IMR-90 (cell line): ENCODE measurements around the gene STARD6. TPM values are rescaled to one million over a fixed set of nuclear protein-coding genes. Genes with fewer than 3 reads are reported as not detected.

Experiments used
- ATAC-seq: fragments of 200-7000 bp; cut with Tn5 transposase; 2 replicates; pipeline ENCODE4 v1.9.1; 2020; ENCODE audit warnings: low read depth, mild to moderate bottlenecking, moderate library complexity
- BruUV-seq: library from RNA; stranded (reverse); fragments of 400-500 nt; replicated peaks from 2 replicates; lab custom pipeline; 2021; lab: Mats Ljungman, UMichigan
- CTCF ChIA-PET: fragments of 300-600 bp; formaldehyde crosslinking; extraction: SDS; loops from one replicate; lab custom pipeline; 2021; ENCODE audit warnings: antibody characterized with exemption; lab: Yijun Ruan, JAX
- POLR2A ChIA-PET: fragments of 300-600 bp; sonication (Branson Sonifier 250); formaldehyde crosslinking; loops from one replicate; lab custom pipeline; 2022; ENCODE audit warnings: antibody characterized with exemption; ENCODE audit not compliant: unreplicated experiment; lab: Charles Lee
- DNase-seq: peaks from one replicate; pipeline ENCODE4 v3.0.0; 2013
- H2AFZ ChIP-seq: replicated peaks from 2 replicates; pipeline ENCODE3; 2013; ENCODE audit warnings: low read length, mild to moderate bottlenecking; ENCODE audit not compliant: poor library complexity
- H2AK5ac ChIP-seq: 2 replicates; pipeline ENCODE4 v1.6.1; 2013; ENCODE audit warnings: low read depth, low read length, inconsistent platforms
- H2AK9ac ChIP-seq: replicated peaks from 2 replicates; pipeline ENCODE3; 2013; ENCODE audit warnings: mild to moderate bottlenecking, low read depth, low read length, moderate library complexity; ENCODE audit not compliant: poor library complexity
- H2BK120ac ChIP-seq: 2 replicates; pipeline ENCODE4 v1.6.1; 2013; ENCODE audit warnings: low read depth, low read length, inconsistent platforms
- H2BK15ac ChIP-seq: 3 replicates; pipeline ENCODE4 v1.6.1; 2013; ENCODE audit warnings: low read depth, low read length, inconsistent platforms
- H2BK20ac ChIP-seq: 2 replicates; pipeline ENCODE4 v1.6.1; 2013; ENCODE audit warnings: low read depth, mild to moderate bottlenecking, inconsistent platforms, low read length, moderate library complexity
- H2BK5ac ChIP-seq: 2 replicates; pipeline ENCODE4 v1.6.1; 2013; ENCODE audit warnings: mild to moderate bottlenecking, low read depth, low read length, inconsistent platforms; ENCODE audit not compliant: poor library complexity, severe bottlenecking
- H3K14ac ChIP-seq: replicated peaks from 2 replicates; pipeline ENCODE4 v1.6.1; 2013; ENCODE audit warnings: low read depth, low read length, inconsistent platforms
- H3K18ac ChIP-seq: 2 replicates; pipeline ENCODE4 v1.6.1; 2013; ENCODE audit warnings: low read depth, low read length, control low read depth
- H3K23ac ChIP-seq: 2 replicates; pipeline ENCODE4 v1.6.1; 2013; ENCODE audit warnings: low read depth, low read length, inconsistent platforms
- H3K27ac ChIP-seq: 2 replicates; pipeline ENCODE4 v1.5.1; 2013; ENCODE audit warnings: mild to moderate bottlenecking, control low read depth, low read length; ENCODE audit not compliant: insufficient read depth
- H3K27me3 ChIP-seq: 2 replicates; pipeline ENCODE4 v1.6.1; 2013; ENCODE audit warnings: low read length; ENCODE audit not compliant: control insufficient read depth, insufficient read depth
- H3K36me3 ChIP-seq: 2 replicates; pipeline ENCODE4 v1.6.1; 2013; ENCODE audit warnings: low read length, mixed read lengths; ENCODE audit not compliant: control insufficient read depth, insufficient read depth
- H3K4ac ChIP-seq: 2 replicates; pipeline ENCODE4 v1.6.1; 2013; ENCODE audit warnings: low read depth, low read length, inconsistent platforms
- H3K4me1 ChIP-seq: 2 replicates; pipeline ENCODE4 v1.6.1; 2013; ENCODE audit warnings: low read length, mixed read lengths; ENCODE audit not compliant: control insufficient read depth, insufficient read depth
- H3K4me2 ChIP-seq: 2 replicates; pipeline ENCODE4 v1.6.1; 2013; ENCODE audit warnings: low read depth, mild to moderate bottlenecking, control low read depth, low read length, moderate library complexity
- H3K4me3 ChIP-seq: 2 replicates; pipeline ENCODE4 v1.5.1; 2013; ENCODE audit warnings: low read depth, mild to moderate bottlenecking, control low read depth, low read length, moderate library complexity; ENCODE audit not compliant: insufficient read depth
- H3K56ac ChIP-seq: 2 replicates; pipeline ENCODE4 v1.6.1; 2013; ENCODE audit warnings: low read length, inconsistent platforms; ENCODE audit not compliant: insufficient read depth; ENCODE audit errors: extremely low read depth
- H3K79me1 ChIP-seq, 2 experiments: 2 replicates each; pipeline ENCODE4 v1.6.1; 2013; ENCODE audit warnings: low read length in 2 of 2, inconsistent platforms in 1 of 2, low read depth in 1 of 2
- H3K9ac ChIP-seq: 2 replicates; pipeline ENCODE4 v1.6.1; 2013; ENCODE audit warnings: low read depth, low read length, control low read depth
- H3K9me1 ChIP-seq: 2 replicates; pipeline ENCODE4 v1.6.1; 2013; ENCODE audit warnings: low read length, inconsistent platforms; ENCODE audit not compliant: insufficient read depth
- H3K9me3 ChIP-seq: 2 replicates; pipeline ENCODE4 v1.6.1; 2013; ENCODE audit warnings: low read length; ENCODE audit not compliant: control insufficient read depth, insufficient read depth
- H4K20me1 ChIP-seq: 2 replicates; pipeline ENCODE4 v1.6.1; 2013; ENCODE audit warnings: low read length, inconsistent platforms; ENCODE audit not compliant: insufficient read depth
- H4K5ac ChIP-seq: 2 replicates; pipeline ENCODE4 v1.6.1; 2013; ENCODE audit warnings: mild to moderate bottlenecking, low read depth, low read length, control low read depth
- H4K8ac ChIP-seq, 2 experiments: 2 replicates each; pipeline ENCODE4 v1.6.1; 2013; ENCODE audit warnings: low read depth in 2 of 2, low read length in 2 of 2, control low read depth in 1 of 2, inconsistent platforms in 1 of 2
- H4K91ac ChIP-seq: 2 replicates; pipeline ENCODE4 v1.6.1; 2013; ENCODE audit warnings: low read depth, low read length, inconsistent platforms; ENCODE audit not compliant: insufficient read depth
- BHLHE40 ChIP-seq: fragments of 150-350 bp; IDR thresholded peaks from 2 replicates; pipeline ENCODE4 v1.6.1; 2016; ENCODE audit warnings: mild to moderate bottlenecking, low read depth, low read length
- CEBPB ChIP-seq: IDR thresholded peaks from 2 replicates; pipeline ENCODE4 v1.6.1; 2012; ENCODE audit warnings: low read depth, low read length, improper control_type of control experiment
- CHD1 ChIP-seq: IDR thresholded peaks from 2 replicates; pipeline ENCODE4 v1.6.1; 2012; ENCODE audit warnings: low read depth, low read length, improper control_type of control experiment
- FOS ChIP-seq: fragments of 150-350 bp; IDR thresholded peaks from 2 replicates; pipeline ENCODE4 v1.6.1; 2016; ENCODE audit warnings: low read depth, low read length
- MAFK ChIP-seq: IDR thresholded peaks from 2 replicates; pipeline ENCODE4 v1.6.1; 2012; ENCODE audit warnings: low read depth, low read length, improper control_type of control experiment
- NFE2L2 ChIP-seq: fragments of 150-350 bp; IDR thresholded peaks from 2 replicates; pipeline ENCODE4 v1.6.1; 2016; ENCODE audit warnings: low read depth, mild to moderate bottlenecking, low read length
- POLR2A ChIP-seq: IDR thresholded peaks from 2 replicates; pipeline ENCODE4 v1.6.1; 2012; ENCODE audit warnings: mild to moderate bottlenecking, low read depth, low read length
- RCOR1 ChIP-seq: IDR thresholded peaks from 2 replicates; pipeline ENCODE4 v1.6.1; 2012; ENCODE audit warnings: mild to moderate bottlenecking, low read length, improper control_type of control experiment; ENCODE audit not compliant: insufficient replicate concordance
- dilution Hi-C: fragments of 300-500 bp; cut with HindIII; formaldehyde crosslinking; loops from one replicate; pipeline ENCODE4 v1.14.3; 2018; ENCODE audit warnings: low sequenced_read_pairs; ENCODE audit not compliant: unreplicated experiment
- in situ Hi-C: fragments of 300-500 bp; cut with MboI; formaldehyde crosslinking; loops from 3 replicates; pipeline ENCODE4 v1.14.3; 2019; ENCODE audit warnings: low sequenced_read_pairs, inconsistent platforms, mixed read lengths
- intact Hi-C: fragments of 100-400 bp; cut with micrococcal nuclease; formaldehyde crosslinking; loops from 2 replicates; pipeline ENCODE4 v1.10.0; 2022
- polyA plus RNA-seq, 3 experiments: library from polyadenylated mRNA; depleted of rRNA; stranded (reverse); fragments of >200 nt; gene quantifications; 2 replicates each; pipeline ENCODE4 v1.2.3, GENCODE V29; 2012; ENCODE audit warnings: low replicate concordance in 1 of 3
- total RNA-seq: library from RNA; depleted of rRNA; stranded (reverse); fragments of >200 nt; gene quantifications from 2 replicates; pipeline ENCODE4 v1.2.3, GENCODE V29; 2012
- TF ChIP-seq, protein P1 (sequence below): fragments of 150-350 bp; IDR thresholded peaks from 2 replicates; pipeline ENCODE4 v1.6.1; 2016; ENCODE audit warnings: low read depth, mild to moderate bottlenecking, low read length, moderate library complexity, borderline replicate concordance
- TF ChIP-seq, protein P2 (sequence below): fragments of 150-350 bp; IDR thresholded peaks from 2 replicates; pipeline ENCODE4 v1.6.1; 2017; ENCODE audit warnings: mild to moderate bottlenecking, antibody characterized with exemption, low read length, low read depth

Gene STARD6
- total and polyA plus RNA-seq, 2 of the 4 experiments (the other 2 are of a cell fraction), result not detected

DNA sequence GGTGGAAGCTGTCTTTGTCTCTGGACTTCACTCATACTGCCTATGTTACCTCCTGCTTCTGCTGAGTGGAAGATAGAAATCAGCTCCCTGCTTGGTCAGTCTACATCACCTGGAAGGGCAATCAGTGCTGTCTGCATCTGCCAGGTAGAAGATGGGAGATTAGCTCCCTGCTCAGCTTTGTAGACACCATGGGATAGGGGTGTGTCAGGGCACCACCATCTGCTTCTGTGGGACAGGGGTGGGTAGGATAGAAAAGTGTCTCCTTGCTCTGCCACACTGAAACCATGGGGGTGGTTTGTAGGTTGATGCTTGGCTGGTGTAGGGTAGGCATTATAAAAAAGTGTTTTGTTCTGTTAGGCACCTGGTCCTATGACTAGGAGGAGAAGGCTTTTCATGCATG lies 34.1 kb downstream of the STARD6 start:
- Histone ChIP-seq H2AK5ac (no peak overlapping the region), H4K8ac (no peak overlapping the region), H3K79me1 (no peaks in the 10 kb centered on the region), H2BK20ac (no peak overlapping the region), H3K9ac (no peak overlapping the region), H2AFZ (no peak overlapping the region), H2AK9ac (no peak overlapping the region), H3K27me3 (no peaks in the 10 kb centered on the region), H4K5ac (no peak overlapping the region), H3K9me1 (no peaks in the 10 kb centered on the region), H3K4ac (no peak overlapping the region), H4K20me1 (no peaks in the 10 kb centered on the region), H3K14ac (no peak overlapping the region), H2BK120ac (no peak overlapping the region), H3K4me2 (no peak overlapping the region), H3K36me3 (no peaks in the 10 kb centered on the region), H3K9me3 (no peaks in the 10 kb centered on the region), H2BK5ac (no peak overlapping the region), H3K18ac (no peak overlapping the region), H3K4me1 (no peaks in the 10 kb centered on the region), H3K56ac (no peak overlapping the region), H3K4me3 (no peak overlapping the region), H3K23ac (no peak overlapping the region), H2BK15ac (no peak overlapping the region), H4K91ac (no peak overlapping the region), H3K27ac (no peak overlapping the region)
- TF ChIP-seq RCOR1, result no peak
- TF ChIP-seq CEBPB, result no peak
- no peak for TF ChIP-seq FOS
- TF ChIP-seq, protein P1, sequence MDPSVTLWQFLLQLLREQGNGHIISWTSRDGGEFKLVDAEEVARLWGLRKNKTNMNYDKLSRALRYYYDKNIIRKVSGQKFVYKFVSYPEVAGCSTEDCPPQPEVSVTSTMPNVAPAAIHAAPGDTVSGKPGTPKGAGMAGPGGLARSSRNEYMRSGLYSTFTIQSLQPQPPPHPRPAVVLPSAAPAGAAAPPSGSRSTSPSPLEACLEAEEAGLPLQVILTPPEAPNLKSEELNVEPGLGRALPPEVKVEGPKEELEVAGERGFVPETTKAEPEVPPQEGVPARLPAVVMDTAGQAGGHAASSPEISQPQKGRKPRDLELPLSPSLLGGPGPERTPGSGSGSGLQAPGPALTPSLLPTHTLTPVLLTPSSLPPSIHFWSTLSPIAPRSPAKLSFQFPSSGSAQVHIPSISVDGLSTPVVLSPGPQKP, result no peak
- TF ChIP-seq POLR2A, result no peak
- no peak for TF ChIP-seq NFE2L2
- no peak for TF ChIP-seq BHLHE40
- TF ChIP-seq CHD1, result no peak
- TF ChIP-seq MAFK, result no peak
- TF ChIP-seq, protein P2, sequence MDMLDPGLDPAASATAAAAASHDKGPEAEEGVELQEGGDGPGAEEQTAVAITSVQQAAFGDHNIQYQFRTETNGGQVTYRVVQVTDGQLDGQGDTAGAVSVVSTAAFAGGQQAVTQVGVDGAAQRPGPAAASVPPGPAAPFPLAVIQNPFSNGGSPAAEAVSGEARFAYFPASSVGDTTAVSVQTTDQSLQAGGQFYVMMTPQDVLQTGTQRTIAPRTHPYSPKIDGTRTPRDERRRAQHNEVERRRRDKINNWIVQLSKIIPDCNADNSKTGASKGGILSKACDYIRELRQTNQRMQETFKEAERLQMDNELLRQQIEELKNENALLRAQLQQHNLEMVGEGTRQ, result no peak
- in situ Hi-C loops, result no loop called here
- ATAC-seq (no peak), DNase-seq (no peak)
- BruUV-seq, result no TSS peak
- ChIA-PET CTCF (no interaction called here), POLR2A (no interaction called here)
- intact Hi-C loops, result no loop called here
- dilution Hi-C loops, result no loop called here
